ENCODE results near the gene ANAPC2. TPM values are rescaled to one million over a fixed set of nuclear protein-coding genes. Genes with fewer than 3 reads are reported as not detected.

ANAPC2 gene
- total RNA-seq, 2 donors from 2014 or later: 75.5 to 98.1 TPM

- Mint-ChIP-seq H3K4me1 (ENCODE audit: low read depth in 2 of 2) (no peaks in the 10 kb centered on the region), H3K27me3 (peaks cover 7 to 11% of the 10 kb centered on the region in 2 donors), H3K4me3 (no peak overlapping the region), H3K27ac (no peak overlapping the region), H3K9me3 (no peaks in the 10 kb centered on the region), H3K36me3 (no peaks in the 10 kb centered on the region)
- DNase-seq (ENCODE audit: low spot score) (no peak), ATAC-seq (no peak)
Observed at GRCh38 chr9:137166380-137167229, 21.8 kb downstream of the ANAPC2 start.

DNA sequence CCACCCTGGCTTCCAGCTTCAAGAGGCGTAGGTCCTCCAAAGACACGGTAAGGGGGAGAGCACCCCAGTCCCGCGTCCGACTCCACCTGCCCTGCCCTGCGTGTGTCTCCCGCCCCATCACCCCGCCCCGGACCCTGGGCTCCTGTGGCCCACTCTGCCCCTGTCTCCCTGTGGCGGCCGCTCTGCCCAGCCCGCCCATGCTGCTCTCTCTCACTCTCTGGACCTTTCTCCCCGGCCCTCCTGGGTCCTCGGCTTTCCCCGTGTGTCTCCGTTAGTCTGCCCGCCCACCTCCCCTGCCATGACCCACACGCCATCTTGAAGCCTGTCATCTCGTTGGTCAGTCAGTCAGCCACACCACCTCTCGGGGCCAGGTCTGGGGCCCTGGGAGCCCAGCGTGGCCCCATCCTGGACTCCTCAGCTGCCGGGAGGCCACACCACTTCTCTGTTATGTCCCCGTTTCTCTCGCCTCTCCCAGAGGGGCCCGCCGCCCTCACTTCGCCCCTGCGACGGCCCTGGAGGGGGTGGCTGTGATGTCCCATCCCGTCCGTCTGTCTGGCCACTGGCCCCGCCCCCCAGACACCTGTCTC is 23.0 kb downstream of the ANAPC2 start:
- H3K9me3 Mint-ChIP-seq: no peaks in the 10 kb centered on the region
- H3K4me1 Mint-ChIP-seq (ENCODE audit: low read depth in 2 of 2): no peaks in the 10 kb centered on the region
- no peak overlapping the region for H3K27ac Mint-ChIP-seq
- ATAC-seq (no peak), DNase-seq (ENCODE audit: low spot score) (no peak)
- H3K4me3 Mint-ChIP-seq: no peak overlapping the region
- peaks cover 6 to 7% of the 10 kb centered on the region in 2 donors for H3K27me3 Mint-ChIP-seq
- H3K36me3 Mint-ChIP-seq: no peaks in the 10 kb centered on the region

- H3K27me3 Mint-ChIP-seq: peaks cover 9 to 10% of the 10 kb centered on the region in 2 donors
- H3K27ac Mint-ChIP-seq: no peak overlapping the region
- no peaks in the 10 kb centered on the region for H3K36me3 Mint-ChIP-seq
- no peak for ATAC-seq
- no peaks in the 10 kb centered on the region for H3K9me3 Mint-ChIP-seq
- H3K4me3 Mint-ChIP-seq: no peak overlapping the region
- no peaks in the 10 kb centered on the region for H3K4me1 Mint-ChIP-seq (ENCODE audit: low read depth in 2 of 2)
- DNase-seq (ENCODE audit: low spot score): no peak
Observed at GRCh38 chr9:137164370-137165249, 23.8 kb downstream of the ANAPC2 start.

GRCh38 chr9:137163805-137164204 is 24.6 kb downstream of the ANAPC2 start:
- Mint-ChIP-seq H3K4me1 (ENCODE audit: low read depth in 2 of 2) (peaks cover 0 to 5% of the 10 kb centered on the region in 2 donors), H3K36me3 (no peaks in the 10 kb centered on the region), H3K9me3 (no peaks in the 10 kb centered on the region), H3K27ac (no peak overlapping the region), H3K27me3 (peaks cover 16 to 17% of the 10 kb centered on the region in 2 donors), H3K4me3 (no peak overlapping the region)
- no peak for DNase-seq (ENCODE audit: low spot score)
- ATAC-seq: no peak

DNA sequence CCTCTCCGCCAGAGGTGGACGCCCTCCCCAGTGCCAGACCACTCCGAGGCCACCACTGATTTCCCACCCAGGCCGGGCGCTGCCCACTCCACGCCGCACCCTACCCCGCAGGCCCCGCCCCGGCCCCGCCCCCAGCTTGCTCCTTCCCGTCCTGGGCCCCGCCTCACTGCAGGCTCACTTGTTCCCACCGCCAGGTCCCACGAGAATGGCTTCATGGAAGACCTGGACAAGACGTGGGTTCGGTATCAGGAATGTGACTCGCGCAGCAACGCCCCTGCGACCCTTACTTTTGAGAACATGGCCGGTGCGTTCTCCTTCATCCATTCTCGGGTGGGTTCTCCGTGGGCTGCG is 25.0 kb downstream of the ANAPC2 start:
- DNase-seq (ENCODE audit: low spot score) (no peak), ATAC-seq (no peak)
- Mint-ChIP-seq H3K9me3 (no peaks in the 10 kb centered on the region), H3K4me1 (ENCODE audit: low read depth in 2 of 2) (peaks cover 0 to 6% of the 10 kb centered on the region in 2 donors), H3K27ac (no peak overlapping the region), H3K27me3 (peaks cover 16 to 19% of the 10 kb centered on the region in 2 donors), H3K36me3 (no peaks in the 10 kb centered on the region), H3K4me3 (no peak overlapping the region)

GRCh38 chr9:137162505-137163364 is 25.6 kb downstream of the ANAPC2 start:
- ATAC-seq: no peak
- H3K4me3 Mint-ChIP-seq: no peak overlapping the region

DNA sequence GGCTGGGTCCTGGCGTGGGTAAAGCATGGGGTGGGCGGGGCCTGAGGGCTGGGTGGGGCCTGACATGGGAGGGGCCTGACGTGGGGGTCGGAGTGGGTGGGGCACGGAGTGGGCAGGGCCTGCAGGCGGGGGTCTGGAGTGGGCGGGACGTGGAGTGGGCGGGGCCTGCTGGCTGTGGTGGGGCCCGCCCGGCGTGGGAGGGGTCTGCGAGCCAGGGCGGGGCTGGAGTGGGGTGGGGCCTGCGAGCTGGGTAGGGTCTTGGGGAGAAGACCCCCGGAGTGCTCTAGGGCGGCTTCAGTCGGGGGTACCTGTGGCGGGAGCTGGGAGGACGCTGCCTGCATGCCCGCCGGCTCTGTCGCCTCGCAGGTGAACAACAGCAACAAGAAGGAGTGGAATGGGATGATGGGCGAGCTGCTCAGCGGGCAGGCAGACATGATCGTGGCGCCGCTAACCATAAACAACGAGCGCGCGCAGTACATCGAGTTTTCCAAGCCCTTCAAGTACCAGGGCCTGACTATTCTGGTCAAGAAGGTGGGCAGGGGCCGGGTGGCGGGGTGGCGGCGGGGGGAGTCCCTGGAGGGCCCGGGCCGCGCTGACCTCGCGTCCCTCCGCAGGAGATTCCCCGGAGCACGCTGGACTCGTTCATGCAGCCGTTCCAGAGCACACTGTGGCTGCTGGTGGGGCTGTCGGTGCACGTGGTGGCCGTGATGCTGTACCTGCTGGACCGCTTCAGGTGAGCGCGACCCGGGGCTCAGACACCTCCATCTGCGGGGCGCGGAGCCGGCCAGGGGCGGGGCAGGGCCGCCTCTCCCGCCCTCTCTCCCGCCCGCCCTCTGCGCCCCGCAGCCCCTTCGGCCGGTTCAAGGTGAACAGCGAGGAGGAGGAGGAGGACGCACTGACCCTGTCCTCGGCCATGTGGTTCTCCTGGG is 26.5 kb downstream of the ANAPC2 start:
- Mint-ChIP-seq H3K36me3 (no peaks in the 10 kb centered on the region), H3K27ac (no peak overlapping the region), H3K27me3 (peaks cover 21 to 25% of the 10 kb centered on the region in 2 donors), H3K4me1 (ENCODE audit: low read depth in 2 of 2) (peaks cover 0 to 15% of the 10 kb centered on the region in 2 donors), H3K4me3 (no peak overlapping the region), H3K9me3 (no peaks in the 10 kb centered on the region)
- DNase-seq (ENCODE audit: low spot score) (no peak), ATAC-seq (no peak)

More at GRCh38 chr9:137162505-137163364, 25.6 kb downstream of the ANAPC2 start:
- peaks cover 21 to 25% of the 10 kb centered on the region in 2 donors for H3K27me3 Mint-ChIP-seq
- H3K27ac Mint-ChIP-seq: no peak overlapping the region
- DNase-seq (ENCODE audit: low spot score): no peak
- H3K9me3 Mint-ChIP-seq: no peaks in the 10 kb centered on the region
- peaks cover 0 to 10% of the 10 kb centered on the region in 2 donors for H3K4me1 Mint-ChIP-seq (ENCODE audit: low read depth in 2 of 2)
- no peaks in the 10 kb centered on the region for H3K36me3 Mint-ChIP-seq

DNA sequence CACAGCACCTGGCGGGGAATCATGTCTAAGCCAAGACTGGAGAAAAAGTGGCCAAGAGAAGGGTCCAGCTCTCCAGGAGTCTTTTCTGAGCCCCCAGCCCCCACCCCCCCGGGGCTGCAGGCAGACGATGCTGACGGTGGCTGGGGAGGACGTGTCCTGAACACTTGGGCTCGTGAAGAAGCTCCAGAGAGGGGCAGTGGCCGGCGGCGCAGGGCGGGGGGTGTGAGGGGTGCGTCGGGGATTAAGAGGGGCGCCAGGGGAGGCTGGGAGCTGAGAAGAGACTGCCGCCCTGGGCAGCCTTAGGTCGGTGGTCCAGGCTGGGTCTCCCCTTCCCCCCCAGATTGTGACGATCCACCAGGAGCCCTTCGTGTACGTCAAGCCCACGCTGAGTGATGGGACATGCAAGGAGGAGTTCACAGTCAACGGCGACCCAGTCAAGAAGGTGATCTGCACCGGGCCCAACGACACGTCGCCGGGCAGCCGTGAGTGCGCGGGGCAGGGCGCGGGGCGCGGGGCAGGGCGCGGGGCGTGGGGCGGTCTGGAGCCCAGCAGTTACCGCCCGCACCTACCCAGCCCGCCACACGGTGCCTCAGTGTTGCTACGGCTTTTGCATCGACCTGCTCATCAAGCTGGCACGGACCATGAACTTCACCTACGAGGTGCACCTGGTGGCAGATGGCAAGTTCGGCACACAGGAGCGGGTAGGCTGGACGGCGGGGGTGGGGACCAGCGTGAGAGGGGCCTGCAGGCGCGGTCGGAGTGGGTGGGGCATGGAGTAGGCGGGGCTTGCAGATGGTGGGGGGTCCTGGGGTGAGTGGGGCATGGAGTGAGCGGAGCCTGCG is 27.4 kb downstream of the ANAPC2 start:
- DNase-seq (ENCODE audit: low spot score) (no peak), ATAC-seq (no peak)
- Mint-ChIP-seq H3K9me3 (no peaks in the 10 kb centered on the region), H3K4me3 (no peak overlapping the region), H3K27me3 (peaks cover 18 to 19% of the 10 kb centered on the region in 2 donors), H3K36me3 (no peaks in the 10 kb centered on the region), H3K4me1 (ENCODE audit: low read depth in 2 of 2) (peaks cover 0 to 15% of the 10 kb centered on the region in 2 donors), H3K27ac (no peak overlapping the region)

DNA sequence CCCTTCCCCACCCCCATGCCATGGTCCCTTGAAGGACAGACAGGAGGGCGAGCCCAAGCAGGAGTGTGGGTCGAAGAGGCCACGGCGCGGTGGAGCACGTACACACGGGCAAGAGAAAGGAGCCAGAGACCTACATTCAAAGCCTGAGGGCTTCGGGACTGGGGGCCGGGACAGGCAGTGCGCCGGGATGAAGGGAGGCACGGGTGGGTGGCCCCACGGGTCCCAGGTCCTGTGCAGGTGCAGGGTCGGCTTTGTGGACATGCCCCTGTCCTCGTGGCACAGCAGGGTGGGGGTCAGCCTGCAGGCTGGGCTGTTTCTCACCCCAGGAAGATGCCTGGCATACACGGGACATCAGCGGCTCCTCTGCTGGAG is 28.3 kb downstream of the ANAPC2 start:
- Mint-ChIP-seq H3K27me3 (peaks cover 19% of the 10 kb centered on the region in 2 donors), H3K36me3 (no peaks in the 10 kb centered on the region), H3K4me3 (no peak overlapping the region), H3K27ac (no peak overlapping the region), H3K4me1 (ENCODE audit: low read depth in 2 of 2) (peaks cover 0 to 15% of the 10 kb centered on the region in 2 donors), H3K9me3 (no peaks in the 10 kb centered on the region)
- DNase-seq (ENCODE audit: low spot score): no peak
- no peak for ATAC-seq

- Mint-ChIP-seq H3K27ac (no peak overlapping the region), H3K4me1 (ENCODE audit: low read depth in 2 of 2) (peaks cover 0 to 15% of the 10 kb centered on the region in 2 donors), H3K4me3 (no peak overlapping the region), H3K27me3 (peaks cover 19% of the 10 kb centered on the region in 2 donors), H3K36me3 (no peaks in the 10 kb centered on the region), H3K9me3 (no peaks in the 10 kb centered on the region)
- DNase-seq (ENCODE audit: low spot score): no peak
- ATAC-seq: no peak
Observed at GRCh38 chr9:137159105-137160053, 29.0 kb downstream of the ANAPC2 start.

- H3K9me3 Mint-ChIP-seq: no peaks in the 10 kb centered on the region
- H3K4me1 Mint-ChIP-seq (ENCODE audit: low read depth in 2 of 2): peaks cover 0 to 15% of the 10 kb centered on the region in 2 donors
- no peak for ATAC-seq
- no peak for DNase-seq (ENCODE audit: low spot score)
- no peaks in the 10 kb centered on the region for H3K36me3 Mint-ChIP-seq
- H3K4me3 Mint-ChIP-seq: no peak overlapping the region
- no peak overlapping the region for H3K27ac Mint-ChIP-seq
- H3K27me3 Mint-ChIP-seq: peaks cover 19% of the 10 kb centered on the region in 2 donors
Observed at GRCh38 chr9:137158625-137159024, 29.7 kb downstream of the ANAPC2 start.

All from natural killer cell treated with Interleukin-12 subunit alpha and Interleukin-12 subunit beta and Interleukin-15 and Interleukin-18, amount 100 ng/mL, for 72 hours (primary cell).